Forelimb muscle (tissue), 1 donor: ENCODE measurements around the gene MSH5. TPM values are rescaled to one million over a fixed set of nuclear protein-coding genes. Genes with fewer than 3 reads are reported as not detected.

Source experiments
- DNase-seq: peaks from one replicate; pipeline ENCODE4 v3.0.0-alpha.2; 2013; ENCODE audit warnings: low read depth
- polyA plus RNA-seq: library from polyadenylated mRNA; unstranded; fragments of 120-200 nt; gene quantifications from one replicate; pipeline ENCODE4 v1.2.1, GENCODE V29; 2013; ENCODE audit not compliant: insufficient read length

MSH5 gene
- polyA plus RNA-seq, 1 donor = 14.2 TPM

DNA sequence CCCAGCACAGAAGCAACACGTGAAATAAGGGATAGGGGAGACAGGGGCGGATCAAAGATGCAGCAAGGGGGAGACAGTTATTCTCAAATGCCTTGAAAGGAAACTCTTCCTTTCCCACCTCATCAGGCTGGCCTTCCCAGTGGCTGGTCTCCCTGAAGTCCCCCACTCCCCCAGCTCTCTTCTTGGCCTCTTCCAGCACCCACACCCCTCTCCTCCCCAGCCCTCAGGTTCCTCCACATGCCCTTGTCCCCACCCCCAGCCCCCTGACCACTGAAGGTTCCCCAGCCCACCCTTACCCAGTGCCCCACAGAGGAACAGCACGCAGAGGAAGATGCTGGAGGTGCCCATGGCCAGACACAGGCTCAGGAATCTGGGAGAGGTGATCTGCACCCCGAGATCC, 26.3 kb upstream of the MSH5 start:
- no peak for DNase-seq

DNA sequence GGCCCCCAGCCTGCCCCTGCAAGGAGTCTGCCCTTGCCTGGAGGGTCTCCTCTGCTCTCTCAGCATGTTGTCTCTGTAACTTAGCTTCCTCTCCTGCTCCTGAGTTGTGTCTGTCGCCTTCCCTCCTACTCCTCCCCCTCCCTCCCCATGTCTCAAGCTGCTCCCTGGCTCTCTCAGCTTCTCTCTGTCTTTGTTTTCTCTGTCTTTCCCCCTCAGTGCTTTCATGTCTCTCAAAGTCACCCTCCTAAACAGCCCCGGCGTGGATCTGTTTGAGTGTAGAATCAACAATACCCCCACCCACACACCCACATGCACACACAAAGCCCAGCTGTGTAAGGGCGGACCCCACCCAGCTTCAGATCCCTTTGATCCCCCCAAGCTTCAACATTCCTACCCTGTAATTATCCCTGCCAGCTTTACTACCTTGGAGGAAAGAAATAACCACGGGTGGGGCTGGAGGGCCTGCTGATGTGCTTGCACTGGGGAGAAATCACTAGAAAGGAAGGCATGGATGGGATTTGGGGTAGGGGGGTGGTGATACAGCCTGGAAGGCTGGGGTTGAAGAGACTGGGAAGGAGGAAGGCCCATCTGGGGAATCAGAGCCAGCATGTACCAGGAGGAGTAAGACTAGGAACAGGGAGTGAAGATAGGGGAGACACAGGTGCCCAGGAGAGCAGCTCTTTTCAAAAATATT, 25.7 kb upstream of the MSH5 start:
- DNase-seq = no peak

DNA sequence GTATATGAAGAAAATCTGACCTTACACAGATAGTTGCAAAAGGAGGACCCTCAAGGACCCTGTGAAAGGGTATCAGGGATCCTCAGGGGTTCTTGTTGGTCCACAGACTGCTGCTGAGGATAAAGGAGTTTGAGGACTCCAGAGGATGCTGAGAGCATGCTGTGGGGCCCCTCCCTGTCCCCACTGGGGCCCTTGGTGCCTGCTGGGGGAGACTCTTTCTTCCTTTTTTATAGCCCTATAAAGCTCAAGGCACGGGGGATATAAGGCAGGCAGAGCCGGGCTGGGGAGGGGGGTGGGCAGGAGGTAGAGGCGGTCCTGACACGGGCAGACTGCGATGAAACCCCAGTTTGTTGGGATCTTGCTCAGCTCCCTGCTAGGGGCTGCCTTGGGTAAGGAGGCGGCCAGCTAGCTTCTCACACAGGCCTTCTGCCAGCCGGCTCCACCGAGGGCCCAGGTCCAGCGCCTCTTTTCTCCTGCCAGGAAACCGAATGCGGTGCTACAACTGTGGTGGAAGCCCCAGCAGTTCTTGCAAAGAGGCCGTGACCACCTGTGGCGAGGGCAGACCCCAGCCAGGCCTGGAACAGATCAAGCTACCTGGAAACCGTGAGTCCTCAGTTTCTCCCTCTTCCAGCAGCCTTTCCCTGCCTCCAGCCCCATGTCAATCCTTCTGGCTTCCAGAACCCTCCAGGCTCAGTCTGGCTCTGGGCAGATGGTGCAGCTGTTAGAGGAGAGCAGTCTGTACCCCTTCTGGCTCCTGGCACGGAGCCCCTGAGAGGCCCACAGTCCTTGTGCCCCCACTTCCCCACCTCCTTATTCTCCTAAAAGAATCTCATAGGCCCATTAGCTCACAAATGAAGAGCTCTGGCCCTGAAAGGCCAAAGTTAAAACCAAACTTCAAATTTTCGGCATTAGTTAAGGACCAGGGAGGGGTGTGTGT, 24.5 kb upstream of the MSH5 start, which contains the start of gene LY6G6D:
TSS of gene LY6G6D (plus strand) at position 327 of the 937 bp plus-strand sequence. CDS start at position 335, 8 bp downstream.
- no peak for DNase-seq

DNA sequence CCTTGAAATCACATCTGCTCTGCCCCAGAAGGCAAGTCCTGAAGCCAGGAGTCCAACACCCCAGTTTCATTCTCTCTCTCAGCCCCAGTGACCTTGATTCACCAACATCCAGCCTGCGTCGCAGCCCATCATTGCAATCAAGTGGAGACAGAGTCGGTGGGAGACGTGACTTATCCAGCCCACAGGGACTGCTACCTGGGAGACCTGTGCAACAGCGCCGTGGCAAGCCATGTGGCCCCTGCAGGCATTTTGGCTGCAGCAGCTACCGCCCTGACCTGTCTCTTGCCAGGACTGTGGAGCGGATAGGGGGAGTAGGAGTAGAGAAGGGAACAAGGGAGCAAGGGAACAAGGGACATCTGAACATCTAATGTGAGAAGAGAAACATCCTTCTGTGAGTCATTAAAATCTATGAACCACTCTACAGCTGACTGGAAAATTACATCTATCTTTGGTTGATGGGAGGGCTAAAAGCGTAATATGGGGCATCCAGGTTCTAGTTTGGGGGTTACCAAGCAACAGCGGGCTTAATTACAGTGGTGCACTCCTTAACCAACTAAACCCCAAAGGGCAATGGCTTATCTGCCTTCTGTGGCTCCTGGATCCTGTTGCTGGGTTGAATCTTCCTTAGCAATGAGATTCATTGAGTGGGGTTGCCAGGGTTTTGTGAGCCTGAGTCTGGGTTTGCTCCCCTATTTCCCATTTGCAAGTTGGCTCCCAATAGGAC, 22.1 kb upstream of the MSH5 start:
- DNase-seq = no peak

DNA sequence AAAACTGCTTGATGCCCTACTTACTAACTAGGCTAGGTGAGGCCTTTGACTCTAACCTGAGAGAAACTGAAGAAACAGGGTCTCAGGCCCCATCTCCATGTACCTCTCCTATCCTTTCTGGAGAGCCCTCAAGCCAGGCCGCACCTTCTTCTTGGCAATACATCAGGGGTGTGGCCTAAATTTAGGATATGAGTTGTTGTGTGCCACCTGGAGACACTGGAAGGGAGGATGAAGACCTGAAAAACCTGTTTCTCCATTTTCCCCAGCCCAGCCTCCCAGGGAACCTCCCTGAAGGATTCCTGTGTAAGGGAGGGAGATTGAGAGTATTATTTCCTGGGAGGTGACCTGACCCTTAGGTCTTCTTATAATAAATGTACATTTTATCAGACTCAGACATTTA, 21.5 kb upstream of the MSH5 start:
- DNase-seq = no peak

GRCh38 chr6:31719001-31719400, 20.8 kb upstream of the MSH5 start:
- DNase-seq = no peak

DNA sequence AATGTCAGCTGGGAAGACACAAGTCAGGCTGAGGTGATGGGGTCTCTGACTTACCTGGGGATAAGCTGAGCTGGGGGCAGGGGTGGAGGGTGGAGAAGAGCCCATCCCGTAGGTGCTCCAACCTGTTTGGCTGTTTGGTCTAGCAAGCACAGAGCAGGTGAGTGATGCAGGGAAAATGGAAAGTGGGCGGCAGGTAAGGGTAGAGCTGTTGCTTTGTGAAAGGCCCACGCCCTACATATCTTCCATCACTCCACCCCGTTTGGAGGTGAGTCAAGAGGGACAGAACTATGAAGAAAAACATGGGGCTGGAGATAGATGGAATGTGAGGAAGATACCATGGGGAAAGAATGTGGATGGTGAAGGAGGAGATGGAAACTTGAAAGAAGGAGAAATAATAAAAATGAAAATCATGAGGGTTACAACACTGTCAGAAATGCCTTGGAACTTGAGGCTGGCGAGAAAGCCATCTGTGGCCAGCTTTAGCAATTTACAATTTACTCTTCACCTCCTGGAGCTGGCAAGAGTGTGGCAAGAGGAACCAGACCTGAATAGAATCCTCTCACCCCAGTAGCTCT, 19.5 kb upstream of the MSH5 start:
- DNase-seq = no peak

GRCh38 chr6:31721351-31722020, 18.3 kb upstream of the MSH5 start, which contains the start of gene LY6G6C:
Gene LY6G6C, minus strand, starts transcription at chr6:31721746. Its CDS starts 67 bp downstream, at chr6:31721679.
- no peak for DNase-seq

- DNase-seq = no peak
These were observed 17.6 kb upstream of the MSH5 start for GRCh38 chr6:31722173-31722572.

- DNase-seq = no peak
These were observed 16.4 kb upstream of the MSH5 start, which contains the start of gene MPIG6B for GRCh38 chr6:31723245-31723979. Gene MPIG6B, plus strand, starts transcription at chr6:31723373. Its CDS starts 11 bp downstream, at chr6:31723384.

DNA sequence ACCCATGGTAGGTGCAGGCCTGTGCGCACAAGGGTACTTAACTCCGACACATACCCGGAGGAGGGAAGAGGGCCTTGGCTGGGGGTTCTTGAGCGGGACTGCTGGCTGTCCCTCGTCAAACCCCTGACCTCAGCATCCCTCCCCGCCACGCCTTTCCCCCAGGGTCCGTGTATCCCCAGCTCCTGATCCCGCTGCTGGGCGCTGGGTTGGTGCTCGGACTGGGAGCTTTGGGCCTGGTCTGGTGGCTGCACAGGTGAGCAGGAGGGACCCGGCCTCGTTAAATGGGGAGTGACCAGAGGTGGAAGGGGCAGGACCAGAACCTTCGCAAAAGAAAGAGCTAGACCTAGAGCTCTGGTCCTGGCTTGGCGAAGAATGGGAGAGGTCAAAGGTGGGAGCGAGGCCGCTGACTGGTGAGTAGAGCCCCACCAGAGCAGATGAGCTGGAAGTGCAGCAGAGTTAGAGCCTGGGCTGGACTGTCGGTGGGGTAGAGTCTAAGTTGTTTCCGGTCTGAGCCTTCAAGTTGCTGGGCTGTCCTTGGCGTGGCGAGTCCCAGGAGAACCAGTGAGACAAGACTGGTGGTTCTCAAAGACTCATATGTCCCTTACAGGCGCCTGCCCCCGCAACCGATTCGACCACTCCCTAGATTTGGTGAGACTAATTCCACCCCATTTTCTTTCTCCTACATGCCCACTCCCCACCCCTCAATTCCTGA, 15.7 kb upstream of the MSH5 start:
- no peak for DNase-seq

- no peak for DNase-seq
These were observed 14.1 kb upstream of the MSH5 start for GRCh38 chr6:31725502-31726350.

- DNase-seq = no peak
These were observed 12.6 kb upstream of the MSH5 start for GRCh38 chr6:31727034-31727716.

DNA sequence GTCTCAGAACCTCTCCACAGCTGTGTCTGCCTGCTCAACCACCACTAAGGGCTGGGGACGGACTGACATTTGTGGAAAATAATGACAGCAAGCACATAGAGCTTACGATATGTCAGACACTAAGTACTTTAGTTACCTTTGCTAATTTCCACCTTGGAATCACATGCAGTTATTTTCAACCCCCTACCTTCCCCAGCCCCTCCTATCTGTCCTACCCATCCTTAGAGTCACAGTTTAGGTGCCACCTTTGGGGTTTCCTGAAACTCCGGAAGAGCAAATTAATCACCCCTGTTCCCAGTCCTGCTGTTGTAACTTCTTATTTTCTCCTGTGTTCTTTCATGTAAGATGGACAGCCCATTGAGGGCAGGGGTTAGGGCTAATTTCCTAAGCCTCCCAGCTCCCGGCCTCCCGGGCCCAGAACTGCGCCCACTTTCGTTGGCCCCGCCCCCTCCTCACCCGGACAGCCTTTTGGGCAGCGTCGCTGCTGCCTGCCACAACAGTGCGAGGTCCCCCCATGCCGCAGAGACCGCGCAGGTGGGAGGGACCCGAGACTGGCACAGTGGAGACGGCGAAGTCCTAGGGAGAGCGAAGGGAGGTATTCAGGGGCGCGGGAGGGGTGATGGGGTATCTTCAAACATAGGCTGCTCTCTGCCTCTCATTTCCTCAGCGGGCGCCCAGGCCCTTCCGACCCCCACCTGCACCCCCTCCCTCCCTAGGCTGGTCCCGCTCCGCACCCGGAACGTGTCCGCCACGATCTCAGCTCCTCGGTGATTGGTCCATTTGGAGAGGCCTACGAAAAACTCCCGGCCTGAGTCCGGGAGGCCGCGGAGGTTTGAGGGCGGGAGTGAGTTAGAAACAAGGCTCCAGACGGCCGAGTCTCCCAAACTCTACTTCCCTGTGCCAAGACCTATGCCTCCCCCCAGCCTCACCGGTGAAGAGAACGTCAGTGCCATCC, 11.8 kb upstream of the MSH5 start:
- no peak for DNase-seq

DNA sequence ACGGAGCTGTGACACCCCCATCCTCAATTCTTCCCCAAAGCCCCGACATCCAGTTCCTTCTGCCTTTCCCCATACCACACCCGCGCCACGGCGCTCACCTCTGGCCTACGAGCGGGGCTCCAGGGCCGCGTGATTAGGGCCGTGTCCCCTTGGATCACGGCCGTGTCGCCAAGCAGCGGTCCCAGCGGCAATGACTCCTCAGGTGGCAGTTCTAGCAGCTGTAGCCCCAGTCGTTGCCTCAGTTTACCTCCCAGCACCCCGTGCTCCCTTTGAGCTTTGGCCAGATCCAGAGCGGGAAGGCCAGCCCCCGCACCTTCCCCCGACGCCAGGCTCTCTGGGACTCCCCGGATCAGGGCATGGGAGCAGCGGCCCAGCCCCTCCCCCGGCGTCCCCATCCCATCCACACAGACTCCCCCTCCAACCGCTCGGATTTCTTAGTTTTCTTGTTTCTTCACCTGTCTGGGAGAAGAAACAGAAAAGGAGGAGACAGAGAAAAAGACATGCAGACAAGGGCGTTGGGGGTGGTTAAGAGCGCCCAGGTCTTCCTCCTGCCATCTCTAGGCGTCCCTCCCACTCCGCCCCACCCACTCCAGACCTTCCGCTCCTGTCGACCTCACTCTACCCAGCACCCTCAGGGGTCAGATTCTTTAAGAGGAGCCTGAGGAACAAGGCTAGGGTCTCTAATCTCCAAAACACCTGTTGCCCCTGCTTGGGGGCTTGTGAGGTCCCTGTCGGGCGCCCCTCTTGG, 10.9 kb upstream of the MSH5 start, which contains the start of gene DDAH2:
TSS of gene DDAH2 (minus strand) at position 533 of the 748 bp plus-strand sequence. CDS start at position 395, 138 bp downstream.
- no peak for DNase-seq

- DNase-seq = peak; percentile 87
These were observed 10.3 kb upstream of the MSH5 start for GRCh38 chr6:31729515-31729978.
